HL-60 (cell line): Measurements from ENCODE around the gene KCNQ1.

ENCODE experiments used
- DNase-seq, 2 experiments: peaks; one replicate each; pipeline ENCODE4 v3.0.0-alpha.2; 2010 to 2020; ENCODE audit warnings: low read depth in 1 of 2, low spot score in 1 of 2
- H3K27ac ChIP-seq: fragments of 250-450 bp; sonication (Bioruptor Pico); replicated peaks from 2 replicates; pipeline ENCODE4 v1.5.1; 2020; ENCODE audit warnings: mild to moderate bottlenecking, moderate library complexity
- H3K27me3 ChIP-seq: fragments of 250-450 bp; sonication (Bioruptor Pico); 2 replicates; pipeline ENCODE4 v1.5.1; 2021; ENCODE audit warnings: mild to moderate bottlenecking, moderate library complexity; ENCODE audit not compliant: insufficient read depth, poor library complexity, severe bottlenecking
- H3K4me3 ChIP-seq: replicated peaks from 2 replicates; pipeline ENCODE4 v1.5.1; 2011; ENCODE audit warnings: mild to moderate bottlenecking, control low read depth, low read length; ENCODE audit not compliant: insufficient read depth
- GABPA ChIP-seq: IDR thresholded peaks from 2 replicates; pipeline ENCODE4 v1.6.1; 2012; ENCODE audit warnings: low read depth
- POLR2AphosphoS5 ChIP-seq: IDR thresholded peaks from 2 replicates; pipeline ENCODE4 v1.6.1; 2012; ENCODE audit warnings: low read depth
- SPI1 ChIP-seq: IDR thresholded peaks from 2 replicates; pipeline ENCODE4 v1.6.1; 2012; ENCODE audit warnings: low read depth, mild to moderate bottlenecking, borderline replicate concordance
- TF ChIP-seq, protein P1 (sequence below): IDR thresholded peaks from one replicate; pipeline ENCODE4 v1.5.1; 2011; ENCODE audit warnings: low read length, control low read depth, inconsistent platforms; ENCODE audit not compliant: insufficient read depth
- TF ChIP-seq, protein P2 (sequence below): IDR thresholded peaks from 2 replicates; pipeline ENCODE4 v1.6.1; 2012; ENCODE audit warnings: low read depth; ENCODE audit not compliant: insufficient replicate concordance

The KCNQ1 gene

DNA sequence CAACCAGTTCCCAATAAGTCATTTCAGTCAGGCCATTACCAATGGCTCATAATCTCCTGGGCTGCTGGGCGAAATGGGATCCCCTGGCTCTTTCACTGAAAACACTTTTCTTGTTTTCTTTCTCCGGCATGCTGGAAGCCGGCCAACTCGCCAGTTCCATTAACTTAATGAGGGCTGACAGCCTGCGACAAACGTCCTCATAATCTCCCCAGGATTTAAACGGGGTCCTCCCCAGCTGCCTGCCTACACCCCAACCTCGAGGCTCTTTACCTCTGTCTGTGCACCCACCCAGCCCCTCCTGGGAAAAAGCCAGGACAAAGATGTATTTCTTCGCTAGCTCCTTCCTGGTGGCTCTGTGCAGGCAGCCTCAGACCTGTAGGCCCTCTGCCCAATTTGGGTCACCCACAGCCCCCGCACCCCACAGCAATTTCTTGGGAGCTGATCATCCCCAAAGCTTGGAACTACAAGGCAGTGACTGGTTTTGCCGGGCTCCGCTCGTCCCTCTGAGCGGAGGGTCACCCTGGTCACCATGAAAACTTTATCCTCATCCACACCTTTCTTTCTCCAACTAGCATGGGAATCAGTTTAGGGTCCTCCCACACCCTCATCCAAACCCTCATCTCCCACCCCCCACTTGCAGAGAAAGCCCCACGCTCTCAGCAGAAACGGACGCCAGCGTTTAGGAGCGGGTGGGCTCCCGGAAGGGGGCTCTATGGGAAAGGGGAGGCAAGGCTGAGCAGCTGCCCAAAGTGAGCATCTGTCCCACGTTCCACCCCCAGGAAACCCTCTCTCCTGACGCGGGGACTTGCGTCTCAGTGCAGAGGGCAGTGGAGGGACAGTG, 306.1 kb downstream of the KCNQ1 start:
- Histone ChIP-seq H3K27ac (no peak overlapping the region), H3K27me3 (no peaks in the 10 kb centered on the region), H3K4me3 (no peak overlapping the region)
- DNase-seq, result no peak
- no peak for TF ChIP-seq GABPA
- no peak for TF ChIP-seq POLR2AphosphoS5
- TF ChIP-seq SPI1, result no peak
- TF ChIP-seq, protein P1, sequence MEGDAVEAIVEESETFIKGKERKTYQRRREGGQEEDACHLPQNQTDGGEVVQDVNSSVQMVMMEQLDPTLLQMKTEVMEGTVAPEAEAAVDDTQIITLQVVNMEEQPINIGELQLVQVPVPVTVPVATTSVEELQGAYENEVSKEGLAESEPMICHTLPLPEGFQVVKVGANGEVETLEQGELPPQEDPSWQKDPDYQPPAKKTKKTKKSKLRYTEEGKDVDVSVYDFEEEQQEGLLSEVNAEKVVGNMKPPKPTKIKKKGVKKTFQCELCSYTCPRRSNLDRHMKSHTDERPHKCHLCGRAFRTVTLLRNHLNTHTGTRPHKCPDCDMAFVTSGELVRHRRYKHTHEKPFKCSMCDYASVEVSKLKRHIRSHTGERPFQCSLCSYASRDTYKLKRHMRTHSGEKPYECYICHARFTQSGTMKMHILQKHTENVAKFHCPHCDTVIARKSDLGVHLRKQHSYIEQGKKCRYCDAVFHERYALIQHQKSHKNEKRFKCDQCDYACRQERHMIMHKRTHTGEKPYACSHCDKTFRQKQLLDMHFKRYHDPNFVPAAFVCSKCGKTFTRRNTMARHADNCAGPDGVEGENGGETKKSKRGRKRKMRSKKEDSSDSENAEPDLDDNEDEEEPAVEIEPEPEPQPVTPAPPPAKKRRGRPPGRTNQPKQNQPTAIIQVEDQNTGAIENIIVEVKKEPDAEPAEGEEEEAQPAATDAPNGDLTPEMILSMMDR, result no peak
- TF ChIP-seq, protein P2, sequence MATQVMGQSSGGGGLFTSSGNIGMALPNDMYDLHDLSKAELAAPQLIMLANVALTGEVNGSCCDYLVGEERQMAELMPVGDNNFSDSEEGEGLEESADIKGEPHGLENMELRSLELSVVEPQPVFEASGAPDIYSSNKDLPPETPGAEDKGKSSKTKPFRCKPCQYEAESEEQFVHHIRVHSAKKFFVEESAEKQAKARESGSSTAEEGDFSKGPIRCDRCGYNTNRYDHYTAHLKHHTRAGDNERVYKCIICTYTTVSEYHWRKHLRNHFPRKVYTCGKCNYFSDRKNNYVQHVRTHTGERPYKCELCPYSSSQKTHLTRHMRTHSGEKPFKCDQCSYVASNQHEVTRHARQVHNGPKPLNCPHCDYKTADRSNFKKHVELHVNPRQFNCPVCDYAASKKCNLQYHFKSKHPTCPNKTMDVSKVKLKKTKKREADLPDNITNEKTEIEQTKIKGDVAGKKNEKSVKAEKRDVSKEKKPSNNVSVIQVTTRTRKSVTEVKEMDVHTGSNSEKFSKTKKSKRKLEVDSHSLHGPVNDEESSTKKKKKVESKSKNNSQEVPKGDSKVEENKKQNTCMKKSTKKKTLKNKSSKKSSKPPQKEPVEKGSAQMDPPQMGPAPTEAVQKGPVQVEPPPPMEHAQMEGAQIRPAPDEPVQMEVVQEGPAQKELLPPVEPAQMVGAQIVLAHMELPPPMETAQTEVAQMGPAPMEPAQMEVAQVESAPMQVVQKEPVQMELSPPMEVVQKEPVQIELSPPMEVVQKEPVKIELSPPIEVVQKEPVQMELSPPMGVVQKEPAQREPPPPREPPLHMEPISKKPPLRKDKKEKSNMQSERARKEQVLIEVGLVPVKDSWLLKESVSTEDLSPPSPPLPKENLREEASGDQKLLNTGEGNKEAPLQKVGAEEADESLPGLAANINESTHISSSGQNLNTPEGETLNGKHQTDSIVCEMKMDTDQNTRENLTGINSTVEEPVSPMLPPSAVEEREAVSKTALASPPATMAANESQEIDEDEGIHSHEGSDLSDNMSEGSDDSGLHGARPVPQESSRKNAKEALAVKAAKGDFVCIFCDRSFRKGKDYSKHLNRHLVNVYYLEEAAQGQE, result no peak

DNA sequence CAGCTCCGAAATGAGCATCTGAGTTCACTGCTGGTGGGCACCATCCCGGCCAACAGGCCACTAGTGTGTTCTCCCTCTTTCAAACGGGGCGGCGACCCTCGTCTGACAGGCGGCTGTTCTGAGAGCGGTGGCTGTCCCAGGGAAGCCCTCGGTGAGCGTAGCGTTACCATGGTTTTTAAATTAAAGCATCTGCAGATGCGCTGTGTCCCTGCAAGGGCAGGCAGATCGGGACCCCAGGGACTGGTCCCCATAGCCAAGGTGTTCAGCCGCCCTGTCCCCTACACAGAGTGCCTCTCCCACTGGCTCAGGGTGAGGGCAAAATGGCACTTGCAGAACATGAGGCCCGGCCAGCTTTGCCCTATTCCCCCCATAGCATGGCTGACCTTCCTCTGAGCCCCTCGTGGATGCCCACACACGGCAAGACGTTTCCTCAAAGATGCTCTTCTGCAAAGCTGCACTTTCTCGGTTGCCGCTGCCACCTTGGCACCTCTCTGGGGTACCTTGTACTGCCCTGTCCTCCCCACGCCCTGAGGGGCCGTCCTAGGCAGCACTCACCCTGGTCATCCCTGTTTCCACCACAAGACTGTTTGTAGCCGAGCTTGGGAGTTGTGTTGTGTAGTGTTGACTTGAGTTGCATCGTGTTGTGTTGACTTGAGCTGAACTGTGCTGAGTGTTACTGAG, 306.9 kb downstream of the KCNQ1 start:
- no peaks in the 10 kb centered on the region for H3K27me3 ChIP-seq
- H3K4me3 ChIP-seq, result no peak overlapping the region
- no peak for TF ChIP-seq SPI1
- H3K27ac ChIP-seq, result no peak overlapping the region
- DNase-seq, result no peak

DNA sequence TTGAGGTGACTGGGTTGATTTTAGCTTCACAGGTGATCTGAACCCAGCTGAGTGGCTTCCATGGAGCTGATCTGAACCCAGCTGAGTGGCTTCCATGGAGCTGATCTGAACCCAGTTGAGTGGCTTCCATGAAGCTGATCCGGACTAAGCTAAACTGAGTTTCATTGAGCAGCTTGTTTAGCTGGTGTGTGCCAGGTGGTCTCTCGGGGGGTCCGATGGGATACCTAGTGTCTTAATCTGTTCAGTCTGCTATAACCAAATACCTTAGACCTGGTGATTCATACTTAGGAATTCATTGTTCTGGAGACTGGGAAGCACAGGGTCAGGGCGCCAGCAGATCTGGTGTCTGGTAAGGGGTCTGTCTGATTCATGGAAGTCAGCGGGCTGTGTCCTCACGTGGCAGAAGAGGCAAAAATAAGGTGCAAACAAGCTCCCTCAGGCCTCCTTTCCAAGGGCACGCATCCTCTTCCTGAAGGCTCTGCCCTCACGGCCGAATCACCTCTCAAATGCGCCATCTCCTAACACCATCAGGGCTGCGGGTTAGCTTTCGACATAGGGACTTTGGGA, 307.5 kb downstream of the KCNQ1 start:
- DNase-seq, result no peak
- H3K27ac ChIP-seq, result no peak overlapping the region
- no peak for TF ChIP-seq GABPA
- TF ChIP-seq POLR2AphosphoS5, result no peak
- no peak for TF ChIP-seq SPI1
- TF ChIP-seq, protein P2, result no peak
- TF ChIP-seq, protein P1, result no peak
- H3K27me3 ChIP-seq, result no peaks in the 10 kb centered on the region
- H3K4me3 ChIP-seq, result no peak overlapping the region

DNA sequence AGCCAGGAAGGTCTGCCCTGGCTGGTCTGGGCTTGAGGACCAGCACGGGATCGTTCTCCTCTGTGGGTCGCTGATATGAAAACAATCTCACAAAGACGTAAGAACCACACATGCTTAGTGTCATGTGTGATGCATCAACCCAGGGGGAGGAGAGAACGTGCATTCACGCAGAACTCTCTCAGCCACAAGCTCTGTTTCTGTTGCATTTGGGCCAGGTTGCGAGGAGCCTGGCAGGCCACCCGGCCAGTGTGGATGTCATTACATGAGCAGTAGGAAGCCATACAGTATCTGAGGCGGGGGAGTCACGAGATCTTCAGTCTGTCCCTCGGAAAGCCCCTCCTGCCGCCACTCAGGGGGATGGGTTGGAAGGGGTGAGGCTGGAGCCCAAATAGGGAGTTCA, 308.1 kb downstream of the KCNQ1 start:
- TF ChIP-seq, protein P2, result no peak
- TF ChIP-seq GABPA (no peak), SPI1 (no peak), POLR2AphosphoS5 (no peak)
- TF ChIP-seq, protein P1, result no peak
- no peak overlapping the region for H3K4me3 ChIP-seq
- no peak overlapping the region for H3K27ac ChIP-seq
- H3K27me3 ChIP-seq, result no peaks in the 10 kb centered on the region
- DNase-seq, result no peak
